NCI-H128 (cell line): ENCODE measurements around the gene CX3CL1.
"Not testable (repeated sequence)": the region's sequence is repeated elsewhere in the genome, so short reads cannot be mapped to it uniquely, and the experiment has no call there.

ENCODE experiments used
- DNase-seq: peaks from one replicate; lab custom pipeline; 2025; ENCODE audit not compliant: unreplicated experiment; lab: John Stamatoyannopoulos, UW

The CX3CL1 gene

DNA sequence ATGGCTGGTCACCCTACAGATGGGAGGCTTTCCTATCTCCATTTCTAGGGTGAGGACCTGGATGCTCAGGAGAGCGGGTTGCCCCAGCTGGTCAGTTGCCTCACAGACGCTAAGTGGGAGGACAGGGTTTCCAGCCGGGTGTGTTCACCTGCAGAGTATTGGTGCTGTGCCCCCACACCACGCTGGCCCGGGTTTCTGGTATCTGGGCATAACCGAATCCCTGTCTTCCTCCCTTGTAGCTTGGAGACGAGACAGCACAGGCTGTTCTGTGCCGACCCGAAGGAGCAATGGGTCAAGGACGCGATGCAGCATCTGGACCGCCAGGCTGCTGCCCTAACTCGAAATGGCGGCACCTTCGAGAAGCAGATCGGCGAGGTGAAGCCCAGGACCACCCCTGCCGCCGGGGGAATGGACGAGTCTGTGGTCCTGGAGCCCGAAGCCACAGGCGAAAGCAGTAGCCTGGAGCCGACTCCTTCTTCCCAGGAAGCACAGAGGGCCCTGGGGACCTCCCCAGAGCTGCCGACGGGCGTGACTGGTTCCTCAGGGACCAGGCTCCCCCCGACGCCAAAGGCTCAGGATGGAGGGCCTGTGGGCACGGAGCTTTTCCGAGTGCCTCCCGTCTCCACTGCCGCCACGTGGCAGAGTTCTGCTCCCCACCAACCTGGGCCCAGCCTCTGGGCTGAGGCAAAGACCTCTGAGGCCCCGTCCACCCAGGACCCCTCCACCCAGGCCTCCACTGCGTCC lies 9.7 kb downstream of the CX3CL1 start:
- no peak for DNase-seq

DNA sequence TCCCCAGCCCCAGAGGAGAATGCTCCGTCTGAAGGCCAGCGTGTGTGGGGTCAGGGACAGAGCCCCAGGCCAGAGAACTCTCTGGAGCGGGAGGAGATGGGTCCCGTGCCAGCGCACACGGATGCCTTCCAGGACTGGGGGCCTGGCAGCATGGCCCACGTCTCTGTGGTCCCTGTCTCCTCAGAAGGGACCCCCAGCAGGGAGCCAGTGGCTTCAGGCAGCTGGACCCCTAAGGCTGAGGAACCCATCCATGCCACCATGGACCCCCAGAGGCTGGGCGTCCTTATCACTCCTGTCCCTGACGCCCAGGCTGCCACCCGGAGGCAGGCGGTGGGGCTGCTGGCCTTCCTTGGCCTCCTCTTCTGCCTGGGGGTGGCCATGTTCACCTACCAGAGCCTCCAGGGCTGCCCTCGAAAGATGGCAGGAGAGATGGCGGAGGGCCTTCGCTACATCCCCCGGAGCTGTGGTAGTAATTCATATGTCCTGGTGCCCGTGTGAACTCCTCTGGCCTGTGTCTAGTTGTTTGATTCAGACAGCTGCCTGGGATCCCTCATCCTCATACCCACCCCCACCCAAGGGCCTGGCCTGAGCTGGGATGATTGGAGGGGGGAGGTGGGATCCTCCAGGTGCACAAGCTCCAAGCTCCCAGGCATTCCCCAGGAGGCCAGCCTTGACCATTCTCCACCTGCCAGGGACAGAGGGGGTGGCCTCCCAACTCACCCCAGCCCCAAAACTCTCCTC lies 10.4 kb downstream of the CX3CL1 start:
- DNase-seq, result no peak

GRCh38 chr16:57383276-57384247 lies 11.3 kb downstream of the CX3CL1 start:
- DNase-seq, result no peak

GRCh38 chr16:57384248-57385070 lies 12.2 kb downstream of the CX3CL1 start:
- no peak for DNase-seq

DNA sequence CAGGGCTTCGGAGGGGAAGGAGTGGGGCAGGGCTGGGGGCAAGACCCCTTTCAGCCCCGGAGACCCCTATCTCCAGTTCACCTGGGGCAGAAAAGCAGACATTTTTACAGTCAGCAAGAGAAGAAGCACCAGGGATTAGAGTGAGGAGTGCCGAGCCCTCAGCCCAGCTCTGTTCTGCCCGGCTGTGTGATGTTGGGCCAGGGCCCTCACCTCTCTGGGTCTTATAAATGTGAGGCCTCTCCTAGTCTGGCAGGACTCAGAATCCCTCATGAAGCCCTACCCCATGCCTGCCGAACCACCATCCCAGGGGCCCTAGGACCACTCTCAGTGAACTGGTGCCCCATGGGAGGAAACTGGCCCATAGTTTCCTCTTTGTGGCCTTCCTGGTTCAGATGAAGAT lies 12.8 kb downstream of the CX3CL1 start:
- DNase-seq, result no peak

- DNase-seq, result no peak
These were observed 14.2 kb downstream of the CX3CL1 start for GRCh38 chr16:57386381-57386951.

- DNase-seq, result no peak
These were observed 15.5 kb downstream of the CX3CL1 start for GRCh38 chr16:57387598-57388354.

DNA sequence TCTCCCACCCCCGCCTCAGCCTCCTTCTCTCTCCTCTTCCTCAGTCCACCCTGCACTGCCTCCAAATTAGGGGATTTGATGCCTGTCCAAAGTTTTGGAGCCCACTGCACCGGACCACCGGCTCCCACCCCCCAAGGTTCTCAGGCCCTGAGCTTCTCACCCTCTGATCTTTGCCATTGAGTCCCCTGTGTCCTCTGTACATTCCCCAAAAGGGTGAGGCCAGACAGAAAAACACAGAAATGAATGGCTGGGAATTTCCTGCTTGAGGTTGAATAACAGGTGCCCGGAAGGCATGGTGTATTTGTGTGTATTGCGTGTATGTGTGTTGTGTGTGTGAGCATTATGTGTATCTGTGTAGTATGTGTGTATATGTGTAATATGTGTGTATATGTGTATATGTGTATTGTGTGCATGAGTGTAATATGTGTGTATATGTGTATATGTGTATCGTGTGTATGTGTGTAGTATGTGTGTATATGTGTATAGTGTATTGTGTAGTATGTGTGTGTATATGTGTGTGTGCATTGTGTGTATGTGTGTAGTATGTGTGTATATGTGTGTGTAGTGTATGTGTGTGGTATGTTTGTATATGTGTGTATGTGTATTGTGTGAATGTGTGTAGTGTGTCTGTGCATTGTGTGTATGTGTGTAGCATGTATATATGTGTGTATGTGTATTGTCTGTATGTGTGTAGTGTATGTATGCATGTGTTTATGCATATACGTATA lies 16.2 kb downstream of the CX3CL1 start:
- no peak for DNase-seq

DNA sequence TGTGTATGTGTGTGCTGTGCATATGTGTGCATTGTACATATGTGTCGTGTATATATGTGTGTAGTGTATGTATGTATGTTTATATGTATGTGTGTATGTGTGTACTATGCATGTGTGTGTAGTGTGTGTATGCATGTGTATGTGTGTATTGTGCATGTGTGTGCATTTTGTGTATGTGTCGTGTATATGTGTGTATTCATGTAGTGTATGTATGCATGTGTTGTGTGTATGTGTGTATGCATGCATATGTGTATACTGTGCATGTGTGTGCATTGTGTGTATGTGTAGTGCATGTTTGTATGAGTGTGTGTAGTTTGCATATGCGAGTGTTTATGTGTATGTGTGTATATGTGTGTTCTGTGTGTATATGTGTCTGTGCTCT lies 16.8 kb downstream of the CX3CL1 start:
- no peak for DNase-seq

DNA sequence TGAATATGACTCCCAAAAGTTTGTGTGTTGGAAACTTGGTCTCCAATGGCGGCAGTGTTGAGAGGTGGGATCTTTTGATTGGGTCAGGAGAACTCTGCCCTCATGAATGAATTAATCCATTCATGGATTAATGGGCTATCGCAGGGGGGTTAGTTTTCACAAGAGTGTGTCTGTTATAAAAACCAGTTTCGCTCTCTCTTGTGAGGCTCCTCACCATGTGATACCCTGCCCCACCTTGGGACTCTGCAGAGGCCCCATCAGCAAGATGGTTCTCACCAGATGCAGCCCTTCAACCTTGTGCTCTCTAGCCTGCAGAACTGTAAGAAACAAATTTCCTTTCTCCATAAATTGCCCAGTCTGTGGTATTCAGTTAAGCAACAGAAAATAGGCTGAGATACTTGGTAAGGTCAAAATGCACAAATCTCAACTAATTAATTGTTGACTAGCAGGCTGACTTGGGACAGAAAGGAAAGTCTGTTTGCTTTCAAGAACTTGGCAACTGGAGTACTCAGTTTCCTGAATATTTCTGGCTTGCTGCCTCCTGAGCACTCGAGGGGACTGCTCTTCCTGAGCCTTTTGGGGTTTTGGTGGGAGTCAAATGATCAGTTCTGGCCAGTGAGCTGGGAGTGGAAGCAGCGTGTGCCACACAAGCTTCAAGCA lies 18.5 kb downstream of the CX3CL1 start:
- DNase-seq, result no peak

GRCh38 chr16:57391300-57391699 lies 19.0 kb downstream of the CX3CL1 start:
- no peak for DNase-seq

GRCh38 chr16:57391708-57392107 lies 19.4 kb downstream of the CX3CL1 start:
- no peak for DNase-seq

GRCh38 chr16:57392694-57393093 lies 20.4 kb downstream of the CX3CL1 start:
- no peak for DNase-seq

DNA sequence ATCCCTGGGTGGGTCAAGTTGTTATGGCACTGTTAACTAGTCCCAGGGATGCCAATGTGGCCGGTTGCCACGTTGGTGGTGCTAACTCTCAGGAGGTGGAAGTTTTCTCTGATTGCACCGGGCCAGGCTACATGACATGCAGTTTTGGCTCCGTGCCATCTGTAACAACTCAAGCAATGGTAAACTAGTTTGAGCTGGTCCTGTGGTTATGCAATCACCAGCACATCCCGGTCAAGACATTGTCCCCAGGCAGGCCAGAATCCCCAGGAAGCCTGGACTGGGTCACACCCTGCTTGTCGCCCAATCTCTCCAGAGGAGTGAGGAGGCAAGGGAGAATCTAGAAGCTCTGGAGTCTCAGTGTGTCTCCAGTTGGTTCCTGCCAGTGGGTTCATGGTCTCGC lies 22.2 kb downstream of the CX3CL1 start:
- DNase-seq, result no peak

GRCh38 chr16:57395026-57395425 lies 22.7 kb downstream of the CX3CL1 start:
- DNase-seq, result no peak

GRCh38 chr16:57396786-57397185 lies 24.5 kb downstream of the CX3CL1 start:
- DNase-seq, result no peak

- DNase-seq, result not testable (repeated sequence)
These were observed 25.2 kb downstream of the CX3CL1 start for GRCh38 chr16:57397493-57397892.

DNA sequence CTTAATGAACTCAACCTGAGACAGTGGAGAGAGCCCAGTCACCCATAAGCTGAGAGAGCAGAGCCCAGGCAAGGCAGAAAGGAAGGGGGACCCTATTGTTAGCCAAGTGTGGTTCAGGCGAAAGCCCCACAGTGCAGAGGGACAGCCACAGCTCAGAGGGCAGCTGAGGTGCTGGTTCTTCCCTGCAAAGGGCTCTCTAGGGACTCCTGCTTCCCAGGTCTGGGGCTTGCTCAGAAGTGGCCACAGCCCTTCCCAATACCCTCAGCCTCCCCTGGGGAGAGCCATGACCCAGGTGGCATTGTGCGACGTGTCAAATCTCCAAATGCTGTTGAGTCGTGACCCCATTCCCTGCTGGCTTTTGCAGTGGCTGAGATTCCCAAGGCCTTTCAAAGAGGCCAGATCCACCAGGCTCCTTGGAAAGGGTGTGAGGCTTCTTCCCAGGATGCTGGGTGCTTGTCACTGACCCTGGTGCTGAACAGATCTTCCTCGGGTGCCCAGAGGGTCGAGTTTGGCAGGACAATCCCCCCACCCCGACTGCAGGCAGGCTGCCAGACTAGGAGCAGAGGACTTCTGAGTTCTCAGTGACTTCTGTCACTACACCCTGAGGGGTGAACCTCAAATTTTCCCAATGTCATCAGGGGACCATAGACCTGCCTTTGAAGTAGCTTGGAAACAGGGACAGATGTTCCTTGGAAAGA lies 29.8 kb downstream of the CX3CL1 start:
- no peak for DNase-seq
